Fibroblast of lung (primary cell): Measurements from ENCODE around the gene FGF14. TPM values are rescaled to one million over a fixed set of nuclear protein-coding genes. Genes with fewer than 3 reads are reported as not detected.

ENCODE experiments used
- DNase-seq, 2 donors: peaks; one replicate each; pipeline versions ENCODE4 v3.0.0 to v3.0.0-alpha.2; 2010; ENCODE audit warnings: low read depth in 2 of 2
- H2AFZ ChIP-seq: 2 replicates; pipeline ENCODE4 v1.5.1; 2012; ENCODE audit warnings: low read length, control low read depth, inconsistent platforms
- H3K27ac ChIP-seq: 2 replicates; pipeline ENCODE4 v1.5.1; 2011; ENCODE audit warnings: low read length, control low read depth; ENCODE audit not compliant: insufficient read depth
- H3K27me3 ChIP-seq: 2 replicates; pipeline ENCODE4 v1.5.1; 2011; ENCODE audit warnings: mild to moderate bottlenecking, low read length; ENCODE audit not compliant: control insufficient read depth, insufficient read depth
- H3K36me3 ChIP-seq: 2 replicates; pipeline ENCODE4 v1.5.1; 2011; ENCODE audit warnings: low read length; ENCODE audit not compliant: control insufficient read depth, insufficient read depth
- H3K4me1 ChIP-seq: 2 replicates; pipeline ENCODE4 v1.5.1; 2011; ENCODE audit warnings: low read length; ENCODE audit not compliant: control insufficient read depth, insufficient read depth; ENCODE audit errors: extremely low read depth
- H3K4me2 ChIP-seq: 2 replicates; pipeline ENCODE4 v1.5.1; 2011; ENCODE audit warnings: low read length, control low read depth; ENCODE audit not compliant: insufficient read depth; ENCODE audit errors: extremely low read depth
- H3K4me3 ChIP-seq, 4 experiments: fragments of 200-600 bp in 1 of 4; sonication (generic) in 1 of 4; replicated peaks in 1 of 4; 2 replicates each; pipeline ENCODE4 v1.5.1; 2011 to 2016; ENCODE audit warnings: low read length in 4 of 4, low read depth in 3 of 4, mild to moderate bottlenecking in 3 of 4, control low read depth in 2 of 4, inconsistent platforms in 1 of 4, mixed read lengths in 1 of 4; ENCODE audit not compliant: insufficient read depth in 1 of 4; ENCODE audit errors: control extremely low read depth in 1 of 4
- H3K79me2 ChIP-seq: 2 replicates; pipeline ENCODE4 v1.5.1; 2012; ENCODE audit warnings: mild to moderate bottlenecking, low read length, inconsistent platforms; ENCODE audit not compliant: control insufficient read depth, insufficient read depth
- H3K9ac ChIP-seq: 2 replicates; pipeline ENCODE4 v1.5.1; 2011; ENCODE audit warnings: mild to moderate bottlenecking, low read length, control low read depth; ENCODE audit not compliant: insufficient read depth
- H3K9me3 ChIP-seq: 2 replicates; pipeline ENCODE4 v1.5.1; 2012; ENCODE audit warnings: low read depth, low read length; ENCODE audit not compliant: control insufficient read depth, insufficient read depth
- H4K20me1 ChIP-seq: 2 replicates; pipeline ENCODE4 v1.5.1; 2011; ENCODE audit warnings: low read length; ENCODE audit not compliant: control insufficient read depth, insufficient read depth; ENCODE audit errors: extremely low read depth
- CTCF ChIP-seq, 2 donors: IDR thresholded peaks in 1 of 2; conservative IDR thresholded peaks in 1 of 2; 1 replicate in 1 of 2; 2 replicates in 1 of 2; pipeline ENCODE4 v1.5.1; 2011 to 2012; ENCODE audit warnings: low read length in 2 of 2, control low read depth in 1 of 2, inconsistent platforms in 1 of 2, low read depth in 1 of 2, mild to moderate bottlenecking in 1 of 2
- EZH2 ChIP-seq: IDR thresholded peaks from 2 replicates; pipeline ENCODE4 v1.5.1; 2012; ENCODE audit warnings: low read length, control low read depth, mild to moderate bottlenecking; ENCODE audit errors: missing control alignments
- polyA plus RNA-seq, 2 donors: library from polyadenylated mRNA; depleted of rRNA in 1 of 2; stranded (reverse) in 1 of 2; unstranded in 1 of 2; fragments of >200 nt; gene quantifications; 2 replicates each; pipeline ENCODE4 v1.2.1, GENCODE V29; 2011 to 2012; ENCODE audit warnings: missing spikeins in 1 of 2
- total RNA-seq: library from RNA; depleted of rRNA; stranded (reverse); fragments of >200 nt; gene quantifications from 2 replicates; pipeline ENCODE4 v1.2.1, GENCODE V29; 2014

Gene FGF14
- total and polyA plus RNA-seq, 2 donors (not counting 1 experiment from before 2014, with no cell fraction given): 0.94 to 7.8 TPM

- Histone ChIP-seq H3K4me3 (no peak overlapping the region), H3K9ac (no peak overlapping the region), H3K27me3 (no peaks in the 10 kb centered on the region), H3K79me2 (no peaks in the 10 kb centered on the region), H3K27ac (no peak overlapping the region), H4K20me1 (no peaks in the 10 kb centered on the region), H3K4me1 (no peaks in the 10 kb centered on the region), H3K36me3 (no peaks in the 10 kb centered on the region), H3K9me3 (no peaks in the 10 kb centered on the region), H3K4me2 (no peak overlapping the region), H2AFZ (no peak overlapping the region)
- TF ChIP-seq EZH2 (no peak), CTCF (conservative IDR thresholded peaks at IDR 0.05 in 1 of 2, IDR thresholded peaks at IDR 0.05 in 1 of 2; ENCODE audit: low read depth in 1 of 2, low read length in 2 of 2) (no peak)
- DNase-seq: no peak
Measured at GRCh38 chr13:101967781-101968180, 434.1 kb downstream of the FGF14 start.

GRCh38 chr13:101967216-101967615 is 434.6 kb downstream of the FGF14 start:
- Histone ChIP-seq H3K9me3 (no peaks in the 10 kb centered on the region), H3K9ac (no peak overlapping the region), H4K20me1 (no peaks in the 10 kb centered on the region), H3K36me3 (no peaks in the 10 kb centered on the region), H3K27ac (no peak overlapping the region), H3K4me2 (no peak overlapping the region), H3K27me3 (no peaks in the 10 kb centered on the region), H3K79me2 (no peaks in the 10 kb centered on the region), H3K4me1 (no peaks in the 10 kb centered on the region), H3K4me3 (no peak overlapping the region), H2AFZ (no peak overlapping the region)
- TF ChIP-seq CTCF (conservative IDR thresholded peaks at IDR 0.05 in 1 of 2, IDR thresholded peaks at IDR 0.05 in 1 of 2; ENCODE audit: low read depth in 1 of 2, low read length in 2 of 2) (no peak), EZH2 (no peak)
- no peak for DNase-seq

GRCh38 chr13:101965096-101965495 is 436.8 kb downstream of the FGF14 start:
- no peak overlapping the region for H3K27ac ChIP-seq
- no peak overlapping the region for H3K4me3 ChIP-seq
- TF ChIP-seq EZH2 (no peak), CTCF (conservative IDR thresholded peaks at IDR 0.05 in 1 of 2, IDR thresholded peaks at IDR 0.05 in 1 of 2; ENCODE audit: low read depth in 1 of 2, low read length in 2 of 2) (no peak)
- H3K79me2 ChIP-seq: no peaks in the 10 kb centered on the region
- no peaks in the 10 kb centered on the region for H3K4me1 ChIP-seq
- no peak for DNase-seq
- H2AFZ ChIP-seq: no peak overlapping the region
- no peaks in the 10 kb centered on the region for H3K27me3 ChIP-seq
- no peak overlapping the region for H3K9ac ChIP-seq
- no peaks in the 10 kb centered on the region for H4K20me1 ChIP-seq
- H3K36me3 ChIP-seq: no peaks in the 10 kb centered on the region
- no peak overlapping the region for H3K4me2 ChIP-seq
- no peaks in the 10 kb centered on the region for H3K9me3 ChIP-seq
